Activated T-cell treated with anti-CD3 and anti-CD28 coated beads, Interleukin-2, amount 50 U/mL, for 72 hours (primary cell): ENCODE data around the gene TELO2. TPM values are rescaled to one million over a fixed set of nuclear protein-coding genes. Genes with fewer than 3 reads are reported as not detected.

ENCODE experiments used
- ATAC-seq, 2 donors: fragments of 150-1000 bp; cut with Tn5 transposase; replicated peaks in 1 of 2; 2 replicates each; pipeline ENCODE4 v1.10.0; 2021; ENCODE audit warnings: moderate library complexity in 2 of 2, mild to moderate bottlenecking in 1 of 2
- DNase-seq, 2 donors: peaks; one replicate each; pipeline ENCODE4 v3.0.0; 2021 to 2022; ENCODE audit warnings: mixed read lengths in 1 of 2
- H3K27ac Mint-ChIP-seq: one replicate; pipeline ENCODE4 v1.8.0; 2022; ENCODE audit warnings: mild to moderate bottlenecking, moderate library complexity, mixed read lengths
- H3K27me3 Mint-ChIP-seq: one replicate; pipeline ENCODE4 v1.8.0; 2022; ENCODE audit warnings: low read depth, mixed read lengths
- H3K36me3 Mint-ChIP-seq, 2 donors: one replicate each; pipeline ENCODE4 v1.8.0; 2022; ENCODE audit warnings: mixed read lengths in 2 of 2, mild to moderate bottlenecking in 1 of 2; ENCODE audit not compliant: insufficient read depth in 2 of 2
- H3K4me1 Mint-ChIP-seq: one replicate; pipeline ENCODE4 v1.8.0; 2022; ENCODE audit warnings: low read depth, mixed read lengths
- H3K4me3 Mint-ChIP-seq, 2 donors: one replicate each; pipeline ENCODE4 v1.8.0; 2022; ENCODE audit warnings: mild to moderate bottlenecking in 2 of 2, mixed read lengths in 2 of 2, moderate library complexity in 2 of 2
- H3K9me3 Mint-ChIP-seq, 2 donors: one replicate each; pipeline ENCODE4 v1.8.0; 2022; ENCODE audit warnings: mixed read lengths in 2 of 2
- total RNA-seq, 2 donors: library from RNA; stranded (reverse); gene quantifications; one replicate each; pipeline ENCODE4 v1.2.3, GENCODE V29; 2022

The TELO2 gene
- total RNA-seq, 2 donors from 2014 or later, result 28.6 to 34.7 TPM

GRCh38 chr16:1548727-1549126 lies 55.6 kb downstream of the TELO2 start:
- DNase-seq (no peak), ATAC-seq (no peak)
- H3K9me3 Mint-ChIP-seq, result no peaks in the 10 kb centered on the region
- H3K4me3 Mint-ChIP-seq, result no peak overlapping the region
- no peaks in the 10 kb centered on the region for H3K27me3 Mint-ChIP-seq
- H3K4me1 Mint-ChIP-seq, result peaks cover 32% of the 10 kb centered on the region
- no peak overlapping the region for H3K27ac Mint-ChIP-seq
- H3K36me3 Mint-ChIP-seq, result peaks cover 1% of the 10 kb centered on the region in 2 donors

GRCh38 chr16:1550069-1550468 lies 56.9 kb downstream of the TELO2 start:
- H3K9me3 Mint-ChIP-seq, result no peaks in the 10 kb centered on the region
- ATAC-seq, result no peak

GRCh38 chr16:1550696-1551095 lies 57.5 kb downstream of the TELO2 start:
- Mint-ChIP-seq H3K27ac (peak overlapping the region; percentile 5), H3K4me1 (peaks cover 12% of the 10 kb centered on the region)
- no peak for ATAC-seq

More at GRCh38 chr16:1550069-1550468, 56.9 kb downstream of the TELO2 start:
- Mint-ChIP-seq H3K4me3 (no peak overlapping the region), H3K36me3 (peaks cover 1% of the 10 kb centered on the region in 2 donors), H3K27ac (peak overlapping the region; percentile 5), H3K27me3 (no peaks in the 10 kb centered on the region), H3K4me1 (peaks cover 19% of the 10 kb centered on the region)
- no peak for DNase-seq

DNA sequence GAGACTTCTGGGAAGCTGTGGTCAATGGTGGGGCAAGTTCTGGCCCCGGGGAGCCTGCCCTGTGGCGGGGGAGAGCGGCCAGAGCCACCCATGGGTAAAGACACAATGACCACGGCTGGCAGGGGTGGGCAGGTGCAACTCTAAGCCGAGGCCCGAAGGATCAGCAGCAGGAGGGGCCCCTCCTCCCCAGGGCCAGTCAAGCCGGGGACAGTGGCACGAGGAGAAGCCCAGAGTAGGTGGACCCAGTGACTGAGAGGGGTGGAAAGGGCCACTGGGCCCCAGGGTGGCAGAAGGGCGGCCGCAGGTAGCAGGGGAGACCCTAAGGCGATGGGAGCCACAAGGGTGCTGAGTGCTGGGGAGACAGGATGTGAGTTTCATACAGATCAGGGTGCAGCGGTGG lies 58.0 kb downstream of the TELO2 start:
- Mint-ChIP-seq H3K36me3 (peaks cover 1% of the 10 kb centered on the region in 2 donors), H3K27me3 (no peaks in the 10 kb centered on the region), H3K4me1 (peaks cover 9% of the 10 kb centered on the region), H3K9me3 (no peaks in the 10 kb centered on the region), H3K27ac (no peak overlapping the region), H3K4me3 (no peak overlapping the region)
- ATAC-seq (no peak), DNase-seq (no peak)

More at GRCh38 chr16:1550696-1551095, 57.5 kb downstream of the TELO2 start:
- no peaks in the 10 kb centered on the region for H3K27me3 Mint-ChIP-seq
- no peak for DNase-seq
- no peaks in the 10 kb centered on the region for H3K9me3 Mint-ChIP-seq
- peaks cover 1% of the 10 kb centered on the region in 2 donors for H3K36me3 Mint-ChIP-seq
- H3K4me3 Mint-ChIP-seq, result no peak overlapping the region

- Mint-ChIP-seq H3K36me3 (peaks cover 1% of the 10 kb centered on the region in 2 donors), H3K27ac (no peak overlapping the region)
Measured at GRCh38 chr16:1552129-1552528, 59.0 kb downstream of the TELO2 start.

GRCh38 chr16:1553946-1554825 lies 61.0 kb downstream of the TELO2 start:
- H3K4me3 Mint-ChIP-seq, result no peak overlapping the region
- DNase-seq (no peak), ATAC-seq (no peak)
- peaks cover 1% of the 10 kb centered on the region in 2 donors for H3K36me3 Mint-ChIP-seq
- H3K9me3 Mint-ChIP-seq, result no peaks in the 10 kb centered on the region
- H3K27ac Mint-ChIP-seq, result peak overlapping the region; percentile 28
- H3K4me1 Mint-ChIP-seq, result no peaks in the 10 kb centered on the region
- H3K27me3 Mint-ChIP-seq, result no peaks in the 10 kb centered on the region

More at GRCh38 chr16:1552129-1552528, 59.0 kb downstream of the TELO2 start:
- no peak overlapping the region for H3K4me3 Mint-ChIP-seq
- DNase-seq (no peak), ATAC-seq (no peak)
- H3K9me3 Mint-ChIP-seq, result no peaks in the 10 kb centered on the region
- H3K27me3 Mint-ChIP-seq, result no peaks in the 10 kb centered on the region
- H3K4me1 Mint-ChIP-seq, result peaks cover 6% of the 10 kb centered on the region

DNA sequence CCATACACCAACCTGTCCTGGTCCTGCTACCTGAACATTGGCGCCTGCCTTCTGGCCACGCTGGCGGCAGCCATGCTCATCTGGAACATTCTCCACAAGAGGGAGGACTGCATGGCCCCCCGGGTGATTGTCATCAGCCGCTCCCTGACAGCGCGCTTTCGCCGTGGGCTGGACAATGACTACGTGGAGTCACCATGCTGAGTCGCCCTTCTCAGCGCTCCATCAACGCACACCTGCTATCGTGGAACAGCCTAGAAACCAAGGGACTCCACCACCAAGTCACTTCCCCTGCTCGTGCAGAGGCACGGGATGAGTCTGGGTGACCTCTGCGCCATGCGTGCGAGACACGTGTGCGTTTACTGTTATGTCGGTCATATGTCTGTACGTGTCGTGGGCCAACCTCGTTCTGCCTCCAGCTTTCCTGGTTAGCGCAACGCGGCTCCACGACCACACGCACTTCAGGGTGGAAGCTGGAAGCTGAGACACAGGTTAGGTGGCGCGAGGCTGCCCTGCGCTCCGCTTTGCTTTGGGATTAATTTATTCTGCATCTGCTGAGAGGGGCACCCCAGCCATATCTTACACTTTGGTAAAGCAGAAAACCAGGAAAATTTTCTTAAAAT lies 61.8 kb downstream of the TELO2 start:
- Mint-ChIP-seq H3K36me3 (peaks cover 1% of the 10 kb centered on the region in 2 donors), H3K27me3 (no peaks in the 10 kb centered on the region), H3K4me3 (no peak overlapping the region), H3K9me3 (no peaks in the 10 kb centered on the region), H3K27ac (no peak overlapping the region), H3K4me1 (peaks cover 7% of the 10 kb centered on the region)
- ATAC-seq (no peak), DNase-seq (no peak)

- ATAC-seq (no peak), DNase-seq (no peak)
- H3K27me3 Mint-ChIP-seq, result no peaks in the 10 kb centered on the region
- peaks cover 16% of the 10 kb centered on the region for H3K4me1 Mint-ChIP-seq
- H3K4me3 Mint-ChIP-seq, result no peak overlapping the region
- H3K9me3 Mint-ChIP-seq, result no peaks in the 10 kb centered on the region
- no peak overlapping the region for H3K27ac Mint-ChIP-seq
- H3K36me3 Mint-ChIP-seq, result peaks cover 1% of the 10 kb centered on the region in 2 donors
Measured at GRCh38 chr16:1556254-1556653, 63.1 kb downstream of the TELO2 start.

GRCh38 chr16:1557074-1557473 lies 63.9 kb downstream of the TELO2 start:
- no peaks in the 10 kb centered on the region for H3K9me3 Mint-ChIP-seq
- no peak overlapping the region for H3K4me3 Mint-ChIP-seq
- H3K36me3 Mint-ChIP-seq, result peaks cover 1% of the 10 kb centered on the region in 2 donors
- H3K27me3 Mint-ChIP-seq, result no peaks in the 10 kb centered on the region
- peak overlapping the region; percentile 57 for H3K27ac Mint-ChIP-seq
- no peak for ATAC-seq
- no peak for DNase-seq
- peaks cover 22% of the 10 kb centered on the region for H3K4me1 Mint-ChIP-seq

DNA sequence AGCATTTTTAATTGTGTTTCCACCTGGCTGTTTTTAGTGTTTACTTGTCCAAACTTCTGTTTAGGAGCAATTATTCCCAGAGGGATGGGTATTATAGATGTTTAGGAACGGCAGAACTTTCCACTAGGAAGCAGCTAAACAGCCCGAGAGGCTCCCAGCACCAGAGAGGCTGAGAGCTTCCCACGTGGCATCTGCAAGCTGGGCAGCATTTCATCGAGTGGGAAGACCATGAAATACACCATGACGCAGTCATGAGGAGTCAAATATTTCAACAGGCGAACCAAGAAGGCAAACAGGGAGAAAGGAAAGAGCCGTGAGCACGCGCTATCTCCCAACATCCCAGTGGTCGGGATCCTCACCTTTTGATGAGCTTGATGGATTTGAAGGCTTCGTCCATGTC lies 64.4 kb downstream of the TELO2 start:
- Mint-ChIP-seq H3K4me3 (no peak overlapping the region), H3K27ac (peak overlapping the region; percentile 57), H3K9me3 (no peaks in the 10 kb centered on the region), H3K27me3 (no peaks in the 10 kb centered on the region), H3K36me3 (no peaks in the 10 kb centered on the region), H3K4me1 (peaks cover 22% of the 10 kb centered on the region)
- ATAC-seq, result no peak
- no peak for DNase-seq

DNA sequence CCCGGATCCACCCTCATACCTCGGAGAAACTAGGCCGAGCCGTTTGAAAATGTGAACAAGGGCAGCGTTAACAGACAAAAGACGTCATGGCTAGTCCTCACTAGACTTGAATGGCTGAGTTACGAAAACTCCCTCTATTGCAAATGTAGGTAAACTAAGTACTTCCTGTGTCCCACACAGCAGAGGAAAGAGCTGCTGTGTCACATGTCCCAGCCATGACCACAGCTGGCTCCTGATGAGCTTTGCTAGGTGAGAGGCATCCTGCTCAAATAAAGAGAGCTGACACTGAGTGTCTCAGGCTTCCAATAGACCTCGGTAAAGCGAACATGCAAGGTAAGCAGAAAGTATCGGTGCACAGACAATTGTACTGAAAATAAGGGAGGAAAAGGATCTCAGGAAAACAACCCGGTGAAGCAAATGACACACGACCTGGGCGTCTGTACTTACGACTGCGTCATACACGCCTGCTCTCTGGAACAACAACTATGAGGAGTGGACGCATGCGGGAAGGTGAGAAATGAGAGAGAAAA lies 66.4 kb downstream of the TELO2 start:
- Mint-ChIP-seq H3K4me3 (peak overlapping the region in 1 of 2 donors; percentile 69), H3K36me3 (no peaks in the 10 kb centered on the region), H3K4me1 (peaks cover 22% of the 10 kb centered on the region), H3K27me3 (no peaks in the 10 kb centered on the region), H3K27ac (peak overlapping the region; percentile 81), H3K9me3 (no peaks in the 10 kb centered on the region)
- no peak for DNase-seq
- peak; percentile 50 to 88 for ATAC-seq
